Tibial artery (tissue), 4 donors: ENCODE results near the gene GLCE.
A peak's percentile ranks its signal among the peaks of the same experiment; 100 is the strongest.
"Not testable (repeated sequence)": the region's sequence is repeated elsewhere in the genome, so short reads cannot be mapped to it uniquely, and the experiment has no call there.

Experiments used
- DNase-seq, 2 donors: peaks; one replicate each; pipeline ENCODE4 v3.0.0-alpha.2; 2019
- H3K27ac ChIP-seq, 2 donors: fragments of 200-600 bp; sonication (generic) in 1 of 2; 1 replicate in 1 of 2; 2 replicates in 1 of 2; pipeline ENCODE4 v1.5.1; 2018 to 2019; ENCODE audit warnings: mild to moderate bottlenecking in 1 of 2
- H3K27me3 ChIP-seq, 2 donors: fragments of 200-600 bp; sonication (generic) in 1 of 2; one replicate each; pipeline versions ENCODE4 v1.5.1 to v1.6.0; 2016 to 2019
- H3K36me3 ChIP-seq, 3 donors: fragments of 200-600 bp; sonication (generic) in 2 of 3; one replicate each; pipeline ENCODE4 v1.5.1; 2016 to 2019; ENCODE audit warnings: mild to moderate bottlenecking in 2 of 3
- H3K4me1 ChIP-seq, 4 donors: fragments of 200-600 bp; sonication (generic) in 2 of 4; 1 replicate in 3 of 4; 2 replicates in 1 of 4; pipeline ENCODE4 v1.5.1; 2016 to 2019
- H3K4me3 ChIP-seq, 2 donors: fragments of 200-600 bp; sonication (generic) in 1 of 2; 1 replicate in 1 of 2; 2 replicates in 1 of 2; pipeline ENCODE4 v1.5.1; 2018 to 2019; ENCODE audit warnings: mild to moderate bottlenecking in 2 of 2
- H3K9me3 ChIP-seq, 3 donors: fragments of 200-600 bp; sonication (generic) in 1 of 3; one replicate each; pipeline ENCODE4 v1.5.1; 2016 to 2019
- intact Hi-C: fragments of 100-400 bp; cut with DNase I; formaldehyde crosslinking; loops from one replicate; pipeline ENCODE4 v1.15.0; 2023; ENCODE audit warnings: low total_unique reads
- TF ChIP-seq, protein P1 (sequence below), 2 experiments: fragments of 200-600 bp in 1 of 2; fragments of 450-650 bp in 1 of 2; IDR thresholded peaks; one replicate each; pipeline ENCODE4 v1.5.1; 2017 to 2019; ENCODE audit warnings: antibody characterized with exemption in 2 of 2, mild to moderate bottlenecking in 1 of 2, moderate library complexity in 1 of 2

GLCE gene

GRCh38 chr15:69290346-69291164 lies 130.1 kb downstream of the GLCE start:
- no peak overlapping the region for H3K27ac ChIP-seq
- no peaks in the 10 kb centered on the region for H3K36me3 ChIP-seq
- DNase-seq = peak in 1 of 2 donors; percentile 25
- intact Hi-C loops = no loop called here
- no peaks in the 10 kb centered on the region for H3K4me1 ChIP-seq
- no peak overlapping the region for H3K4me3 ChIP-seq
- H3K9me3 ChIP-seq = no peaks in the 10 kb centered on the region
- TF ChIP-seq, protein P1, sequence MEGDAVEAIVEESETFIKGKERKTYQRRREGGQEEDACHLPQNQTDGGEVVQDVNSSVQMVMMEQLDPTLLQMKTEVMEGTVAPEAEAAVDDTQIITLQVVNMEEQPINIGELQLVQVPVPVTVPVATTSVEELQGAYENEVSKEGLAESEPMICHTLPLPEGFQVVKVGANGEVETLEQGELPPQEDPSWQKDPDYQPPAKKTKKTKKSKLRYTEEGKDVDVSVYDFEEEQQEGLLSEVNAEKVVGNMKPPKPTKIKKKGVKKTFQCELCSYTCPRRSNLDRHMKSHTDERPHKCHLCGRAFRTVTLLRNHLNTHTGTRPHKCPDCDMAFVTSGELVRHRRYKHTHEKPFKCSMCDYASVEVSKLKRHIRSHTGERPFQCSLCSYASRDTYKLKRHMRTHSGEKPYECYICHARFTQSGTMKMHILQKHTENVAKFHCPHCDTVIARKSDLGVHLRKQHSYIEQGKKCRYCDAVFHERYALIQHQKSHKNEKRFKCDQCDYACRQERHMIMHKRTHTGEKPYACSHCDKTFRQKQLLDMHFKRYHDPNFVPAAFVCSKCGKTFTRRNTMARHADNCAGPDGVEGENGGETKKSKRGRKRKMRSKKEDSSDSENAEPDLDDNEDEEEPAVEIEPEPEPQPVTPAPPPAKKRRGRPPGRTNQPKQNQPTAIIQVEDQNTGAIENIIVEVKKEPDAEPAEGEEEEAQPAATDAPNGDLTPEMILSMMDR (IDR thresholded peaks at IDR 0.05) = no peak
- no peaks in the 10 kb centered on the region for H3K27me3 ChIP-seq

- H3K27ac ChIP-seq, H3K4me1 ChIP-seq, intact Hi-C loops, H3K9me3 ChIP-seq, H3K36me3 ChIP-seq, DNase-seq, H3K27me3 ChIP-seq, H3K4me3 ChIP-seq: not testable (repeated sequence)
These were observed 131.2 kb downstream of the GLCE start for GRCh38 chr15:69291651-69292050.

- TF ChIP-seq, protein P1 (IDR thresholded peaks at IDR 0.05) = no peak
- no peaks in the 10 kb centered on the region for H3K9me3 ChIP-seq
- H3K4me3 ChIP-seq = no peak overlapping the region
- peaks cover 0 to 12% of the 10 kb centered on the region in 2 donors for H3K27me3 ChIP-seq
- no peaks in the 10 kb centered on the region for H3K36me3 ChIP-seq
- no peaks in the 10 kb centered on the region for H3K4me1 ChIP-seq
- peak in 1 of 2 donors; percentile 40 for DNase-seq
- no peak overlapping the region for H3K27ac ChIP-seq
- intact Hi-C loops = no loop called here
These were observed 132.5 kb downstream of the GLCE start for GRCh38 chr15:69292826-69293420.

- TF ChIP-seq, protein P1 (IDR thresholded peaks at IDR 0.05) = no peak
- no peak overlapping the region for H3K27ac ChIP-seq
- DNase-seq = peak in 1 of 2 donors; percentile 44
- H3K4me3 ChIP-seq = no peak overlapping the region
- peaks cover 0 to 23% of the 10 kb centered on the region in 2 donors for H3K27me3 ChIP-seq
- no peaks in the 10 kb centered on the region for H3K36me3 ChIP-seq
- intact Hi-C loops = no loop called here
- peaks cover 0 to 6% (median 6%) of the 10 kb centered on the region in 4 donors for H3K4me1 ChIP-seq
- no peaks in the 10 kb centered on the region for H3K9me3 ChIP-seq
These were observed 133.5 kb downstream of the GLCE start for GRCh38 chr15:69293741-69294615.

- Histone ChIP-seq H3K36me3 (no peaks in the 10 kb centered on the region), H3K27ac (no peak overlapping the region), H3K4me1 (peaks cover 0 to 18% (median 12%) of the 10 kb centered on the region in 4 donors), H3K9me3 (no peaks in the 10 kb centered on the region), H3K27me3 (peaks cover 0 to 43% of the 10 kb centered on the region in 2 donors), H3K4me3 (no peak overlapping the region)
- intact Hi-C loops = no loop called here
- DNase-seq = peak in 1 of 2 donors; percentile 19
- TF ChIP-seq, protein P1 (IDR thresholded peaks at IDR 0.05) = no peak
These were observed 136.2 kb downstream of the GLCE start for GRCh38 chr15:69296606-69297005.
